Nephron progenitor cell (in vitro differentiated cells): ENCODE measurements around the gene NRG3.

ENCODE experiments used
- DNase-seq: peaks from one replicate; pipeline ENCODE4 v3.0.0; 2021
- H3K27ac Mint-ChIP-seq: 2 replicates; pipeline ENCODE4 v1.8.0; 2021; ENCODE audit warnings: mild to moderate bottlenecking, moderate library complexity, mixed read lengths
- H3K27me3 Mint-ChIP-seq: 2 replicates; pipeline ENCODE4 v1.8.0; 2021; ENCODE audit warnings: mild to moderate bottlenecking, low read depth, mixed read lengths; ENCODE audit not compliant: poor library complexity
- H3K36me3 Mint-ChIP-seq: 2 replicates; pipeline ENCODE4 v1.8.0; 2021; ENCODE audit warnings: low read depth, mixed read lengths
- H3K4me1 Mint-ChIP-seq: 2 replicates; pipeline ENCODE4 v1.8.0; 2021; ENCODE audit warnings: mixed read lengths
- H3K4me3 Mint-ChIP-seq: 2 replicates; pipeline ENCODE4 v1.8.0; 2021; ENCODE audit warnings: mild to moderate bottlenecking, moderate library complexity, mixed read lengths
- H3K9me3 Mint-ChIP-seq: 2 replicates; pipeline ENCODE4 v1.8.0; 2021; ENCODE audit warnings: mild to moderate bottlenecking, moderate library complexity, mixed read lengths
- CTCF ChIP-seq: fragments of 200-600 bp; sonication (generic); IDR thresholded peaks from 2 replicates; pipeline ENCODE4 v1.5.0; 2021; ENCODE audit warnings: antibody characterized with exemption

NRG3 gene

DNA sequence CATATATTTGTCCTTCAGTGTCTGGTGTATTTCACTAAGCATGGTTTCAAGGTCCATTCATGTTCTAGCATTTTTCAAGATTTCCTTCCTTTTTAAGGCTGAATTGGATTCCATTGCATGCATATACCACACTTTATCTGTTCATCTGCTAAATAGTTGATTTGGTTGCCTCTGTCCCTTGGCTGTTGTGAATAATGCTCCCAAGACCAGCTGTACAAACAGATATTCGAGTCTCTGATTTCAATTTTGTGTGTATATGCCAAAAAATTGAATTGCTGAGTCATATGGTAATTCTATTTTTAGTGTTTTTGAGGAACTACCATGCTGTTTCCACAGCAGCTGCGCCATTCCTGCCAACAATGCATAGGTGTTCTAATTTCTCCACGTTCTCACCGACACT lies 216.4 kb downstream of the NRG3 start:
- no peaks in the 10 kb centered on the region for H3K27me3 Mint-ChIP-seq
- no peak overlapping the region for H3K27ac Mint-ChIP-seq
- DNase-seq = no peak
- H3K36me3 Mint-ChIP-seq = no peaks in the 10 kb centered on the region
- no peak overlapping the region for H3K4me3 Mint-ChIP-seq
- no peaks in the 10 kb centered on the region for H3K4me1 Mint-ChIP-seq
- TF ChIP-seq CTCF = no peak
- H3K9me3 Mint-ChIP-seq = no peaks in the 10 kb centered on the region

DNA sequence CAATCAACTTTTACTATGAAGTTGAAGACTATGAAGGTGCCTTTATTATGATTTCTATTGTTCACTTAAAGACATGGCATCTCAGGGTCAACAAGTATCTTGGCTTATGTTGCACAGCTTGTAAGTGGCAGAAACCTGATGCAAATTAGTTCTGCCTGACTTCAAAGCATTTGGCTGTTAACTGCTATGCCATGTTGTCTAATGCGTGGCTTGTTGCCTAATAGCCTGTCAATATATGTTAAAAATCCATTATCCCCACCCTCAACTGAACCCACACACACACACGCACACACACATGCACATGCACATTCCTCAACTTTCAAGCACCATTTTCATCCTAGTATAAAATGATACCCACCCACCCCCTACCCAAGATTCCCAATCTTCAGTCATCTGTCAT lies 217.1 kb downstream of the NRG3 start:
- no peak overlapping the region for H3K27ac Mint-ChIP-seq
- no peaks in the 10 kb centered on the region for H3K27me3 Mint-ChIP-seq
- no peaks in the 10 kb centered on the region for H3K4me1 Mint-ChIP-seq
- no peak for DNase-seq
- H3K4me3 Mint-ChIP-seq = no peak overlapping the region
- H3K36me3 Mint-ChIP-seq = no peaks in the 10 kb centered on the region
- H3K9me3 Mint-ChIP-seq = no peaks in the 10 kb centered on the region
- TF ChIP-seq CTCF = no peak

DNA sequence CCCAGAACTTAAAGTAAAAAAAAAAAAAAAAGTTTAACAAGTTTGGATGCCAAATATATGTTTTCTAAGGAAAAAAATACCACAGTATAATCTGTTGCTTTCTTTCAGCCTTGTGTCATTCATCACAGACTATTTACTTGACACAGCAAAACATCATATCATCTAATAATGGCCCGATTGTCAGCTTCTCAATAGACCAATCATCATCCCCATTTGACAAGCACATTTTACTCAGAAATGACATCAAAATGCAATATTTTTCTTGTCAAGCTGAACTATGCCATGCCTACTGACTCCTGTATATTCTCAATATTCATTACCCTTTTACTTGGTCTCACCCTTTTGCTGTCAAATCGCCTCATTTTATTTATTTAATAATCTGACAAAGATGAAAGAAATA lies 249.7 kb downstream of the NRG3 start:
- Mint-ChIP-seq H3K9me3 (no peaks in the 10 kb centered on the region), H3K27me3 (no peaks in the 10 kb centered on the region), H3K27ac (no peak overlapping the region), H3K36me3 (no peaks in the 10 kb centered on the region), H3K4me1 (no peaks in the 10 kb centered on the region), H3K4me3 (no peak overlapping the region)
- no peak for DNase-seq
- no peak for TF ChIP-seq CTCF

DNA sequence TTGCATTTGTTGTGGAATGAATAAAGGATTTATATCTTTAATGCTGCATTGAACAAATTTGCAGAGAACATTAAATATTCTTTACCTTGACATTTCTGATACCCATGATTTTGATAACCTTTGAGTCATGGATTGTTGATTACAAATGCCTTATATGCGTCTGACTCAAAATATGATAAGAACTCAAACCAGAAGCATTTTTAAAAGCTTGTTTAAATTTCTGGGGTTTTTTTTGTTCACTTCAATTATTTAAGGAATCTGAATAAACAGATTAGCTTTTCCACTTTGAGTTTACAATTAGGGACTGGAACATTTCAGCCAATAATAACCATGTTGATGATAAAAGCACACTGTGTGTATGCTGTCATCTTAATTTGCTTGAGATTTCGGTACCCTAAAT lies 253.5 kb downstream of the NRG3 start:
- H3K4me1 Mint-ChIP-seq = no peaks in the 10 kb centered on the region
- H3K4me3 Mint-ChIP-seq = no peak overlapping the region
- TF ChIP-seq CTCF = no peak
- H3K27me3 Mint-ChIP-seq = no peaks in the 10 kb centered on the region
- no peaks in the 10 kb centered on the region for H3K36me3 Mint-ChIP-seq
- no peak for DNase-seq
- no peak overlapping the region for H3K27ac Mint-ChIP-seq
- H3K9me3 Mint-ChIP-seq = peaks cover 6% of the 10 kb centered on the region

DNA sequence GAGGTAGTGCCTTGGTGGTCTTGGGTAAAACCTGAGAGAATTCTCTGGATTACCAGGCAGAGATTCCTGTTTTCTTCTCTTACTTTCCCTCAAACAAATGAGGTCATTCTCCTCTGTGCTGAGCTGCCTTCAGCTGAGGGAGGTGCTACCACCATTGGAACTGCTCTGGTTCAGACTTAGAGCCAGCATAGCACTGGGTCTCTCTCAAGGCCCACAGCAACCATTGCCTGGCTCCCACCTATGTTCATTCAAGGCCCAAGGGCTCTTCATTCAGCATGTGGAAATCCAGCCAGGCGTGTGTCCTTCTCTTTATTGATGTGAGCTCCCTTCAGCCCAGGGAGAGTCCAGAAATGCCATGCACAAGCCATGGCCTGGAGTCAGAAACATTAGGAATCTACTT lies 261.1 kb downstream of the NRG3 start:
- H3K4me1 Mint-ChIP-seq = no peaks in the 10 kb centered on the region
- no peak overlapping the region for H3K4me3 Mint-ChIP-seq
- H3K27ac Mint-ChIP-seq = no peak overlapping the region
- no peaks in the 10 kb centered on the region for H3K36me3 Mint-ChIP-seq
- peaks cover 19% of the 10 kb centered on the region for H3K9me3 Mint-ChIP-seq
- no peaks in the 10 kb centered on the region for H3K27me3 Mint-ChIP-seq
- TF ChIP-seq CTCF = no peak
- no peak for DNase-seq

DNA sequence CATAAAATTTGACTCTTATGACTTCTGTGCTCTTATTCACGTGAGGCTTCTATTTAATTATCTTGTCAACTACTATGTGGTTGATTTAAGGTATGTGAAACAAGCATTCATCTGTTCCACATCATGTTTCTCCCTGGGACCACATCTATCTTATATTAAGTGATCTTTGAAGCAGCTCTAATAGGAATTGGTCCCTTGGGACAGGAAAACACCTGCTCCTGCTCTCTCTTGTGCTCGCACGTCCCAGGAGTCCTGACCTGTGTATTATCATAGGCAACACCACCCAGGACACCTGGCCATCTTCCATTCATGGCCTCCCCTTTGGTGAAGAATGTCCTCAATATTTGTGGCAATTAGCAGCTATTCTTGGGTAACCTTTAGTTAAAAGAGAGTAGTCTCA lies 269.2 kb downstream of the NRG3 start:
- no peak for TF ChIP-seq CTCF
- no peaks in the 10 kb centered on the region for H3K36me3 Mint-ChIP-seq

More for the DNA sequence above, 269.2 kb downstream of the NRG3 start:
- Mint-ChIP-seq H3K4me3 (no peak overlapping the region), H3K27ac (no peak overlapping the region), H3K27me3 (peaks cover 3% of the 10 kb centered on the region), H3K4me1 (peaks cover 10% of the 10 kb centered on the region), H3K9me3 (no peaks in the 10 kb centered on the region)
- DNase-seq = no peak
